ENCODE results near the gene IQCK. TPM values are rescaled to one million over a fixed set of nuclear protein-coding genes. Genes with fewer than 3 reads are reported as not detected.

Gene IQCK, protein sequence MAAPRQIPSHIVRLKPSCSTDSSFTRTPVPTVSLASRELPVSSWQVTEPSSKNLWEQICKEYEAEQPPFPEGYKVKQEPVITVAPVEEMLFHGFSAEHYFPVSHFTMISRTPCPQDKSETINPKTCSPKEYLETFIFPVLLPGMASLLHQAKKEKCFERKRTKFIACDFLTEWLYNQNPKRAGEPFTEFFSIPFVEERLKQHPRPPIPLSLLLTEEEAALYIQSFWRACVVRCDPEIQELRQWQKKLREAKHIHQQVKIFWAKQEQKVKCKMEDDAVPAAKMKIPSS
- total RNA-seq: 7.1 and 9.2 TPM in 2 replicates

GRCh38 chr16:19717741-19718623, at the start of gene IQCK, which contains the start of gene KNOP1:
Gene IQCK, plus strand, starts transcription at chr16:19718271. Its CDS starts 36 bp downstream, at chr16:19718307.
Gene KNOP1, minus strand, starts transcription at chr16:19718227. Its CDS starts 3,192 bp downstream, at chr16:19715035.

GRCh38 chr16:19884611-19885450, 166.8 kb downstream of the IQCK start, which contains the start of gene GPRC5B:
Gene GPRC5B, minus strand, starts transcription at chr16:19884848. Its CDS starts 12,003 bp downstream, at chr16:19872845.

Other genes with a start within 250 kb of the IQCK start
- gene GDE1, start 196.2 kb upstream of the IQCK start, total RNA-seq: 43.5 and 45.0 TPM in 2 replicates
- gene CCP110, start 194.3 kb upstream of the IQCK start, total RNA-seq: 5.6 and 5.9 TPM in 2 replicates
- 35.8 and 37.5 TPM in 2 replicates for gene VPS35L, start 162.6 kb upstream of the IQCK start, total RNA-seq
- 7.6 and 10.8 TPM in 2 replicates for gene KNOP1, start within 50 bp of the IQCK start, total RNA-seq
- gene GPRC5B, start 166.6 kb downstream of the IQCK start, total RNA-seq: 3.2 and 3.7 TPM in 2 replicates

Measured in bronchus fibroblast of lung (primary cell).